ENCODE measurements around the gene DMPK. TPM values are rescaled to one million over a fixed set of nuclear protein-coding genes. Genes with fewer than 3 reads are reported as not detected.

The DMPK gene
- total and polyA plus RNA-seq, 9 of the 15 experiments (the other 6 are each of a cell fraction or from before 2014, with no cell fraction given), result 0.24 to 31.3 (median 7.3) TPM

- no peaks in the 10 kb centered on the region for H3K27me3 ChIP-seq (ENCODE audit: control insufficient read depth in 2 of 2, insufficient read depth in 2 of 2, low read length in 2 of 2)
- intact Hi-C loops (cut with micrococcal nuclease) (no loop called here), in situ Hi-C loops (cut with MboI) (no loop called here)
- peak overlapping the region; percentile 56 for H3K4me3 ChIP-seq
- H3K9ac ChIP-seq (ENCODE audit: insufficient read depth in 1 of 2, low read depth in 2 of 2, low read length in 2 of 2), result peak overlapping the region; percentile 69 to 98
- TF ChIP-seq CHD2 (IDR thresholded peaks at IDR 0.05; ENCODE audit: low read depth, low read length), result no peak
- TF ChIP-seq ZBTB17 (CRISPR knock-in tag; IDR thresholded peaks at IDR 0.05), result no peak
- no peak for TF ChIP-seq ZNF764 (CRISPR knock-in tag; IDR thresholded peaks at IDR 0.05; ENCODE audit: low read depth)
- no peak for TF ChIP-seq ZC3H8 (IDR thresholded peaks at IDR 0.05)
- TF ChIP-seq EWSR1 (IDR thresholded peaks at IDR 0.05; ENCODE audit: borderline replicate concordance, low read depth, partially characterized antibody), result no peak
- TF ChIP-seq FIP1L1 (IDR thresholded peaks at IDR 0.05; ENCODE audit: low read depth, low read length, poor library complexity, severe bottlenecking), result peak; percentile 12
- TF ChIP-seq, protein P1, sequence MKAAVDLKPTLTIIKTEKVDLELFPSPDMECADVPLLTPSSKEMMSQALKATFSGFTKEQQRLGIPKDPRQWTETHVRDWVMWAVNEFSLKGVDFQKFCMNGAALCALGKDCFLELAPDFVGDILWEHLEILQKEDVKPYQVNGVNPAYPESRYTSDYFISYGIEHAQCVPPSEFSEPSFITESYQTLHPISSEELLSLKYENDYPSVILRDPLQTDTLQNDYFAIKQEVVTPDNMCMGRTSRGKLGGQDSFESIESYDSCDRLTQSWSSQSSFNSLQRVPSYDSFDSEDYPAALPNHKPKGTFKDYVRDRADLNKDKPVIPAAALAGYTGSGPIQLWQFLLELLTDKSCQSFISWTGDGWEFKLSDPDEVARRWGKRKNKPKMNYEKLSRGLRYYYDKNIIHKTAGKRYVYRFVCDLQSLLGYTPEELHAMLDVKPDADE (conservative IDR thresholded peaks at IDR 0.05; ENCODE audit: control insufficient read depth, low read depth, low read length), result no peak
- no peak for TF ChIP-seq RBM39 (optimal IDR thresholded peaks at IDR 0.05; ENCODE audit: low read depth, low read length)
- TF ChIP-seq NEUROD1 (IDR thresholded peaks at IDR 0.05; ENCODE audit: borderline replicate concordance, low read depth, low read length, partially characterized antibody), result no peak
- TF ChIP-seq, protein P2, sequence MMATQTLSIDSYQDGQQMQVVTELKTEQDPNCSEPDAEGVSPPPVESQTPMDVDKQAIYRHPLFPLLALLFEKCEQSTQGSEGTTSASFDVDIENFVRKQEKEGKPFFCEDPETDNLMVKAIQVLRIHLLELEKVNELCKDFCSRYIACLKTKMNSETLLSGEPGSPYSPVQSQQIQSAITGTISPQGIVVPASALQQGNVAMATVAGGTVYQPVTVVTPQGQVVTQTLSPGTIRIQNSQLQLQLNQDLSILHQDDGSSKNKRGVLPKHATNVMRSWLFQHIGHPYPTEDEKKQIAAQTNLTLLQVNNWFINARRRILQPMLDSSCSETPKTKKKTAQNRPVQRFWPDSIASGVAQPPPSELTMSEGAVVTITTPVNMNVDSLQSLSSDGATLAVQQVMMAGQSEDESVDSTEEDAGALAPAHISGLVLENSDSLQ (IDR thresholded peaks at IDR 0.05), result no peak
- no peak for TF ChIP-seq AFF1 (IDR thresholded peaks at IDR 0.05; ENCODE audit: low read depth in 1 of 2, partially characterized antibody in 2 of 2)
- TF ChIP-seq, protein P3, sequence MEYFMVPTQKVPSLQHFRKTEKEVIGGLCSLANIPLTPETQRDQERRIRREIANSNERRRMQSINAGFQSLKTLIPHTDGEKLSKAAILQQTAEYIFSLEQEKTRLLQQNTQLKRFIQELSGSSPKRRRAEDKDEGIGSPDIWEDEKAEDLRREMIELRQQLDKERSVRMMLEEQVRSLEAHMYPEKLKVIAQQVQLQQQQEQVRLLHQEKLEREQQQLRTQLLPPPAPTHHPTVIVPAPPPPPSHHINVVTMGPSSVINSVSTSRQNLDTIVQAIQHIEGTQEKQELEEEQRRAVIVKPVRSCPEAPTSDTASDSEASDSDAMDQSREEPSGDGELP (CRISPR knock-in tag; IDR thresholded peaks at IDR 0.05; ENCODE audit: borderline replicate concordance), result 0 out of 2 replicates have a peak, but pooled peaks have one; percentile 1
- peak overlapping the region; percentile 87; the same call in 1 of the 2 replicates for H2AFZ ChIP-seq (ENCODE audit: low read depth, low read length)
- DNase-seq (ENCODE audit: extremely low read depth in 1 of 4, low spot score in 3 of 4) (no peak), FAIRE-seq (no peak), ATAC-seq (no peak)
- no peaks in the 10 kb centered on the region for H3K9me1 ChIP-seq (ENCODE audit: control insufficient read depth, insufficient read depth, low read length)
- CTCF ChIA-PET (ENCODE audit: low intra/inter-chr PET ratio), result interaction anchor here (0.6 kb wide), 1 partner anchor 119 kb away, joined by 3 read pairs; the partner anchor contains the start of gene IRF2BP1
- no peaks in the 10 kb centered on the region for H4K20me1 ChIP-seq (replicated peaks; ENCODE audit: control insufficient read depth, insufficient read depth, low read length)
- TSS peak; percentile 47 for BruUV-seq (replicated peaks)
- H3K79me2 ChIP-seq (ENCODE audit: control insufficient read depth, insufficient read depth, low read length), result peaks cover 17% of the 10 kb centered on the region; the same call in 2 of the 3 replicates
- 42% methylated on average over 12 of the region's 24 CpGs for WGBS (ENCODE audit: insufficient coverage, low coverage, missing lambda C conversion rate)
- no peaks in the 10 kb centered on the region for H3K9me3 ChIP-seq (replicated peaks; ENCODE audit: control insufficient read depth, insufficient read depth, low read depth, low read length)
- H3K27ac ChIP-seq (ENCODE audit: extremely low read depth, low read depth, low read length), result peak overlapping the region; percentile 77; the same call in 2 of the 3 replicates
- H3K4me2 ChIP-seq (ENCODE audit: insufficient read depth, low read length), result peak overlapping the region; percentile 88
- H3K36me3 ChIP-seq (ENCODE audit: control insufficient read depth, insufficient read depth, low read length), result peaks cover 4% of the 10 kb centered on the region; the same call in 1 of the 3 replicates
- POLR2A ChIA-PET, result interaction anchor here (0.7 to 1.7 kb wide), 6 partner anchors 12 to 75 kb away, joined by 3 to 4 read pairs (median 4); partner anchors contain the start of gene SNRPD2
- peaks cover 10 to 86% of the 10 kb centered on the region in 2 experiments; a peak in 4 of 5 replicates for H3K4me1 ChIP-seq (replicated peaks in 1 of 2; ENCODE audit: control insufficient read depth in 2 of 2, insufficient read depth in 2 of 2, low read length in 2 of 2)
Observed at GRCh38 chr19:45766869-45767346, 15.4 kb downstream of the DMPK start.

All from K562 (cell line).